ENCODE measurements around the gene ERBIN. TPM values are rescaled to one million over a fixed set of nuclear protein-coding genes. Genes with fewer than 3 reads are reported as not detected.

ERBIN gene
- total and polyA plus RNA-seq, 2 experiments from 2014 or later, result 15.6 to 26.4 TPM

DNA sequence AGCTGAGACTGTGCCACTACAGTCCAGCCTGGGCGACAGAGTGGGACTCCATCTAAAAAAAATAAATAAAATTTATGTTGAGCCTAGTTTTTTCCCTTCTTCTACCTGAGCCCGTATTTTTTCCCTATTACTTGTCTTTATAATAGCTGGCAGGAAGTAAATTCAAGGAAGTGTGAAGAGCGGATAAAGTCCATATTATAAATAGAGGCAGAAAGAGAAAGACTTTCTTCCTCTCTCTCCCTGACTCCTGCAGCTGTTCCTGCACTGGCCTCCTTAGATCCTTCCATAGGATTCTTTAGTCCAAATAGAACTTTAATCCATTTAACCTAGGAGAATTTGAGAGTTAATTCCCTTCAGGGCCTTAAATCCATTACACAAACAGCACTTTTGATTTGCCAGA, 10.3 kb upstream of the ERBIN start (continued):
- no peak for TF ChIP-seq CTCF (conservative IDR thresholded peaks at IDR 0.05; ENCODE audit: low read depth in 2 of 2)
- TF ChIP-seq ZNF331 (CRISPR knock-in tag; IDR thresholded peaks at IDR 0.05; ENCODE audit: low read depth), result no peak

GRCh38 chr5:65916636-65917035, 9.7 kb upstream of the ERBIN start:
- Histone ChIP-seq H3K27me3 (ENCODE audit: insufficient read depth) (no peaks in the 10 kb centered on the region), H3K9me2 (ENCODE audit: insufficient read depth) (peaks cover 2% of the 10 kb centered on the region; the same call in 1 of the 2 replicates), H4K20me1 (replicated peaks; ENCODE audit: insufficient read depth) (no peaks in the 10 kb centered on the region), H3F3A (replicated peaks; ENCODE audit: low read depth) (no peaks in the 10 kb centered on the region), H3K36me3 (ENCODE audit: insufficient read depth) (no peaks in the 10 kb centered on the region), H2AFZ (no peak overlapping the region), H3K79me2 (replicated peaks; ENCODE audit: insufficient read depth) (no peaks in the 10 kb centered on the region), H3K4me2 (no peak overlapping the region), H3K4me1 (ENCODE audit: insufficient read depth) (no peaks in the 10 kb centered on the region), H3K27ac (ENCODE audit: low read depth) (no peak overlapping the region), H3K4me3 (no peak overlapping the region)
- Mint-ChIP-seq H3K4me1 (no peaks in the 10 kb centered on the region; the same call in 2 of the 3 replicates), H3K27me3 (ENCODE audit: insufficient read depth, low read depth, poor library complexity) (no peaks in the 10 kb centered on the region), H3K27ac (no peak overlapping the region), H3K4me3 (no peak overlapping the region), H3K36me3 (ENCODE audit: low read depth) (no peaks in the 10 kb centered on the region), H3K9me3 (no peaks in the 10 kb centered on the region)
- DNase-seq (ENCODE audit: low spot score) (no peak), ATAC-seq (no peak)
- no peak for TF ChIP-seq EZH2 (IDR thresholded peaks at IDR 0.05; ENCODE audit: low read depth, unreplicated experiment)
- TF ChIP-seq ZNF462 (CRISPR knock-in tag; IDR thresholded peaks at IDR 0.05), result no peak
- TF ChIP-seq, protein P1, sequence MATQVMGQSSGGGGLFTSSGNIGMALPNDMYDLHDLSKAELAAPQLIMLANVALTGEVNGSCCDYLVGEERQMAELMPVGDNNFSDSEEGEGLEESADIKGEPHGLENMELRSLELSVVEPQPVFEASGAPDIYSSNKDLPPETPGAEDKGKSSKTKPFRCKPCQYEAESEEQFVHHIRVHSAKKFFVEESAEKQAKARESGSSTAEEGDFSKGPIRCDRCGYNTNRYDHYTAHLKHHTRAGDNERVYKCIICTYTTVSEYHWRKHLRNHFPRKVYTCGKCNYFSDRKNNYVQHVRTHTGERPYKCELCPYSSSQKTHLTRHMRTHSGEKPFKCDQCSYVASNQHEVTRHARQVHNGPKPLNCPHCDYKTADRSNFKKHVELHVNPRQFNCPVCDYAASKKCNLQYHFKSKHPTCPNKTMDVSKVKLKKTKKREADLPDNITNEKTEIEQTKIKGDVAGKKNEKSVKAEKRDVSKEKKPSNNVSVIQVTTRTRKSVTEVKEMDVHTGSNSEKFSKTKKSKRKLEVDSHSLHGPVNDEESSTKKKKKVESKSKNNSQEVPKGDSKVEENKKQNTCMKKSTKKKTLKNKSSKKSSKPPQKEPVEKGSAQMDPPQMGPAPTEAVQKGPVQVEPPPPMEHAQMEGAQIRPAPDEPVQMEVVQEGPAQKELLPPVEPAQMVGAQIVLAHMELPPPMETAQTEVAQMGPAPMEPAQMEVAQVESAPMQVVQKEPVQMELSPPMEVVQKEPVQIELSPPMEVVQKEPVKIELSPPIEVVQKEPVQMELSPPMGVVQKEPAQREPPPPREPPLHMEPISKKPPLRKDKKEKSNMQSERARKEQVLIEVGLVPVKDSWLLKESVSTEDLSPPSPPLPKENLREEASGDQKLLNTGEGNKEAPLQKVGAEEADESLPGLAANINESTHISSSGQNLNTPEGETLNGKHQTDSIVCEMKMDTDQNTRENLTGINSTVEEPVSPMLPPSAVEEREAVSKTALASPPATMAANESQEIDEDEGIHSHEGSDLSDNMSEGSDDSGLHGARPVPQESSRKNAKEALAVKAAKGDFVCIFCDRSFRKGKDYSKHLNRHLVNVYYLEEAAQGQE (IDR thresholded peaks at IDR 0.05; ENCODE audit: unreplicated experiment), result no peak
- TF ChIP-seq JUNB (IDR thresholded peaks at IDR 0.05; ENCODE audit: unreplicated experiment), result no peak
- no peak for TF ChIP-seq STAT1 (IDR thresholded peaks at IDR 0.05; ENCODE audit: unreplicated experiment)
- no peak for TF ChIP-seq ETS1 (IDR thresholded peaks at IDR 0.05)
- no peak for TF ChIP-seq ZNF331 (CRISPR knock-in tag; IDR thresholded peaks at IDR 0.05; ENCODE audit: low read depth)
- TF ChIP-seq POLR2AphosphoS5 (IDR thresholded peaks at IDR 0.05; ENCODE audit: low read depth), result no peak
- no peak for TF ChIP-seq NANOG (IDR thresholded peaks at IDR 0.05; ENCODE audit: borderline replicate concordance)
- TF ChIP-seq EZH2phosphoT487 (IDR thresholded peaks at IDR 0.05; ENCODE audit: unreplicated experiment), result no peak
